ENCODE data around the gene PCSK7. TPM values are rescaled to one million over a fixed set of nuclear protein-coding genes. Genes with fewer than 3 reads are reported as not detected.

The PCSK7 gene
- total RNA-seq, 1 experiment from 2014 or later, result 50.7 TPM

- no peak for DNase-seq
- H3K56ac ChIP-seq (ENCODE audit: insufficient read length, low read depth, low read length), result no peak overlapping the region
- no peak overlapping the region for H3T11ph ChIP-seq (ENCODE audit: low read length)
- H3K9ac ChIP-seq (ENCODE audit: extremely low read depth, insufficient read length, low read length), result no peak overlapping the region
- H2AK5ac ChIP-seq (ENCODE audit: insufficient read length, low read length), result no peak overlapping the region
- no peak overlapping the region for H4K8ac ChIP-seq (replicated peaks; ENCODE audit: insufficient read length, low read depth, low read length)
- no peak for TF ChIP-seq CTCF (conservative IDR thresholded peaks at IDR 0.05)
- Mint-ChIP-seq H3K27me3 (ENCODE audit: low read depth) (no peaks in the 10 kb centered on the region), H3K36me3 (ENCODE audit: insufficient read depth in 1 of 3, low read depth in 3 of 3) (peaks cover 23 to 85% (median 59%) of the 10 kb centered on the region in 3 experiments; a peak in 6 of 7 replicates), H3K4me3 (no peak overlapping the region), H3K27ac (peak overlapping the region in 1 of 3 experiments; percentile 84; a peak in 2 of 7 replicates), H3K9me3 (no peaks in the 10 kb centered on the region), H3K4me1 (no peaks in the 10 kb centered on the region)
- H2BK15ac ChIP-seq (ENCODE audit: low read depth, low read length), result no peak overlapping the region
- no peak overlapping the region for H4K91ac ChIP-seq (ENCODE audit: insufficient read length, low read depth, low read length)
- no peak overlapping the region for H2BK12ac ChIP-seq (ENCODE audit: insufficient read length, low read depth, low read length)
- H3K18ac ChIP-seq (ENCODE audit: insufficient read length, low read depth, low read length), result no peak overlapping the region
- H2BK20ac ChIP-seq (ENCODE audit: low read depth, low read length, poor library complexity, severe bottlenecking), result no peak overlapping the region
- no peak overlapping the region for H3K4ac ChIP-seq (ENCODE audit: low read depth, low read length)
- H3K27ac ChIP-seq (ENCODE audit: insufficient read length, low read depth, low read length), result no peak overlapping the region
- no peak overlapping the region for H2BK5ac ChIP-seq (ENCODE audit: insufficient read length, low read length)
- no peak overlapping the region for H2BK120ac ChIP-seq (ENCODE audit: low read depth, low read length, poor library complexity, severe bottlenecking)
- no peaks in the 10 kb centered on the region for H4K20me1 ChIP-seq (ENCODE audit: control insufficient read depth, insufficient read depth, insufficient read length)
- no peak overlapping the region for H3K14ac ChIP-seq (ENCODE audit: insufficient read depth, low read length)
- H3K4me2 ChIP-seq (ENCODE audit: insufficient read depth, insufficient read length, low read length), result no peak overlapping the region
- no peaks in the 10 kb centered on the region for H3K9me3 ChIP-seq (ENCODE audit: control insufficient read depth, low read depth, low read length)
- peaks cover 7% of the 10 kb centered on the region for H3K79me1 ChIP-seq (ENCODE audit: insufficient read depth, low read depth, low read length, poor library complexity, severe bottlenecking)
- no peak overlapping the region for H3K23ac ChIP-seq (ENCODE audit: insufficient read length, low read depth, low read length)
- H3K4me1 ChIP-seq (ENCODE audit: insufficient read depth, low read length), result no peaks in the 10 kb centered on the region
- H3K23me2 ChIP-seq (ENCODE audit: insufficient read length, low read depth, low read length, poor library complexity, severe bottlenecking), result no peaks in the 10 kb centered on the region
- H3K27me3 ChIP-seq (ENCODE audit: insufficient read depth, low read length), result no peaks in the 10 kb centered on the region
- H4K5ac ChIP-seq (ENCODE audit: insufficient read length, low read depth, low read length), result no peak overlapping the region
- H3K79me2 ChIP-seq (ENCODE audit: insufficient read depth, low read length), result peaks cover 10% of the 10 kb centered on the region; the same call in 1 of the 2 replicates
- WGBS (ENCODE audit: extremely low coverage, insufficient read length, low lambda C conversion rate), result no CpG with 5 or more reads among the region's 2 CpGs
- H2AFZ ChIP-seq (ENCODE audit: low read length), result no peak overlapping the region
These were observed 72.0 kb downstream of the PCSK7 start for GRCh38 chr11:117159892-117160291.
